Type B pancreatic cell (in vitro differentiated cells): ENCODE results near the gene SEMA4B. TPM values are rescaled to one million over a fixed set of nuclear protein-coding genes. Genes with fewer than 3 reads are reported as not detected.
"Not testable (repeated sequence)": the region's sequence is repeated elsewhere in the genome, so short reads cannot be mapped to it uniquely, and the experiment has no call there.

Experiments
- DNase-seq: peaks from one replicate; pipeline ENCODE4 v3.0.0; 2021; ENCODE audit warnings: mixed read lengths; ENCODE audit not compliant: unreplicated experiment; ENCODE audit errors: extremely low spot score
- H3K27ac Mint-ChIP-seq: 2 replicates; pipeline ENCODE4 v1.8.0; 2021; ENCODE audit warnings: mild to moderate bottlenecking, mixed read lengths
- H3K27me3 Mint-ChIP-seq: 2 replicates; pipeline ENCODE4 v1.8.0; 2021; ENCODE audit warnings: mixed read lengths
- H3K36me3 Mint-ChIP-seq: 2 replicates; pipeline ENCODE4 v1.8.0; 2021; ENCODE audit warnings: mixed read lengths
- H3K4me1 Mint-ChIP-seq: one replicate; pipeline ENCODE4 v1.8.0; 2021; ENCODE audit warnings: mixed read lengths; ENCODE audit not compliant: unreplicated experiment
- H3K4me3 Mint-ChIP-seq: 2 replicates; pipeline ENCODE4 v1.8.0; 2021; ENCODE audit warnings: mild to moderate bottlenecking, mixed read lengths
- H3K9me3 Mint-ChIP-seq: 2 replicates; pipeline ENCODE4 v1.8.0; 2021; ENCODE audit warnings: mixed read lengths
- CTCF ChIP-seq: fragments of 200-600 bp; sonication (generic); conservative IDR thresholded peaks from 2 replicates; pipeline ENCODE4 v1.5.0; 2021; ENCODE audit warnings: antibody characterized with exemption, mild to moderate bottlenecking
- total RNA-seq: library from RNA; stranded (reverse); gene quantifications from 2 replicates; pipeline ENCODE4 v1.2.1, GENCODE V29; 2021; ENCODE audit warnings: low replicate concordance

SEMA4B gene
- total RNA-seq, 1 donor from 2014 or later = 28.9 TPM

- TF ChIP-seq CTCF = no peak
- Mint-ChIP-seq H3K27me3 (no peaks in the 10 kb centered on the region), H3K36me3 (no peaks in the 10 kb centered on the region), H3K9me3 (no peaks in the 10 kb centered on the region), H3K4me3 (no peak overlapping the region), H3K4me1 (no peaks in the 10 kb centered on the region), H3K27ac (no peak overlapping the region)
- DNase-seq = no peak
These were observed 43.0 kb downstream of the SEMA4B start for GRCh38 chr15:90243943-90244639.

- H3K4me1 Mint-ChIP-seq = peaks cover 4% of the 10 kb centered on the region
- H3K36me3 Mint-ChIP-seq = no peaks in the 10 kb centered on the region
- no peak overlapping the region for H3K27ac Mint-ChIP-seq
- peaks cover 2% of the 10 kb centered on the region for H3K27me3 Mint-ChIP-seq
- no peak for TF ChIP-seq CTCF
- peak overlapping the region; percentile 82 for H3K4me3 Mint-ChIP-seq
- no peaks in the 10 kb centered on the region for H3K9me3 Mint-ChIP-seq
- DNase-seq = no peak
These were observed 47.7 kb downstream of the SEMA4B start for GRCh38 chr15:90248789-90249202.

GRCh38 chr15:90249203-90249863, 48.2 kb downstream of the SEMA4B start, which contains the start of gene TTLL13:
Gene TTLL13 (plus strand): TSS chr15:90249556. CDS start chr15:90250631, 1,075 bp downstream.
- Mint-ChIP-seq H3K9me3 (no peaks in the 10 kb centered on the region), H3K27me3 (peaks cover 2% of the 10 kb centered on the region), H3K27ac (no peak within 1 kb of the TSS), H3K36me3 (no peaks in the 10 kb centered on the region), H3K4me1 (peaks cover 4% of the 10 kb centered on the region), H3K4me3 (peak within 1 kb of the TSS; percentile 82)
- no peak for TF ChIP-seq CTCF
- peak; percentile 96 for DNase-seq

GRCh38 chr15:90257776-90258175, 56.6 kb downstream of the SEMA4B start:
- no peak for TF ChIP-seq CTCF
- no peaks in the 10 kb centered on the region for H3K9me3 Mint-ChIP-seq
- no peak overlapping the region for H3K4me3 Mint-ChIP-seq
- no peaks in the 10 kb centered on the region for H3K4me1 Mint-ChIP-seq
- no peak for DNase-seq
- peaks cover 4% of the 10 kb centered on the region for H3K27me3 Mint-ChIP-seq
- H3K36me3 Mint-ChIP-seq = no peaks in the 10 kb centered on the region
- H3K27ac Mint-ChIP-seq = no peak overlapping the region

GRCh38 chr15:90259524-90259923, 58.4 kb downstream of the SEMA4B start:
- Mint-ChIP-seq H3K4me1 (no peaks in the 10 kb centered on the region), H3K27me3 (peaks cover 4% of the 10 kb centered on the region), H3K27ac (no peak overlapping the region), H3K4me3 (no peak overlapping the region), H3K9me3 (no peaks in the 10 kb centered on the region), H3K36me3 (no peaks in the 10 kb centered on the region)
- TF ChIP-seq CTCF = no peak
- no peak for DNase-seq

- H3K27ac Mint-ChIP-seq, DNase-seq, H3K36me3 Mint-ChIP-seq, H3K27me3 Mint-ChIP-seq, H3K9me3 Mint-ChIP-seq, H3K4me1 Mint-ChIP-seq, H3K4me3 Mint-ChIP-seq: not testable (repeated sequence)
These were observed 59.6 kb downstream of the SEMA4B start for GRCh38 chr15:90260731-90261130.
